Ovary (tissue), 3 donors: ENCODE results near the gene NPIPB9.
"Not testable (repeated sequence)": the region's sequence is repeated elsewhere in the genome, so short reads cannot be mapped to it uniquely, and the experiment has no call there.

Experiments
- CTCF ChIP-seq, 3 donors: fragments of 450-650 bp in 2 of 3; fragments of 200-600 bp in 1 of 3; IDR thresholded peaks; one replicate each; pipeline versions ENCODE4 v1.5.1 to v1.8.0; 2016 to 2022; ENCODE audit warnings: antibody characterized with exemption in 3 of 3, mild to moderate bottlenecking in 1 of 3
- EP300 ChIP-seq: sonication (generic); formaldehyde crosslinking; IDR thresholded peaks from one replicate; pipeline ENCODE4 v1.6.1; 2017; ENCODE audit warnings: antibody characterized with exemption
- POLR2A ChIP-seq: fragments of 450-650 bp; IDR thresholded peaks from one replicate; pipeline ENCODE4 v1.6.1; 2017; ENCODE audit warnings: antibody characterized with exemption, mild to moderate bottlenecking, moderate library complexity
- donor health status: DM: no; HTN: no; CAD: no.

GRCh38 chr16:28751487-28751886 is at the start of gene NPIPB9:
- TF ChIP-seq CTCF (IDR thresholded peaks at IDR 0.05); POLR2A; EP300: not testable (repeated sequence)
